ENCODE data around the gene SP140.
A peak's percentile ranks its signal among the peaks of the same experiment; 100 is the strongest.
"Not testable (repeated sequence)": the region's sequence is repeated elsewhere in the genome, so short reads cannot be mapped to it uniquely, and the experiment has no call there.

Gene SP140

GRCh38 chr2:230282936-230283335 is 57.4 kb downstream of the SP140 start:
- Mint-ChIP-seq H3K36me3 (peaks cover 45% of the 10 kb centered on the region), H3K9me3 (no peaks in the 10 kb centered on the region), H3K27me3 (no peaks in the 10 kb centered on the region), H3K4me1 (peaks cover 11% of the 10 kb centered on the region), H3K4me3 (no peak overlapping the region), H3K27ac (peak overlapping the region; percentile 60)
- DNase-seq (ENCODE audit: low spot score in 2 of 2) (no peak), ATAC-seq (ENCODE audit: low read depth) (no peak)

GRCh38 chr2:230286048-230286447 is 60.5 kb downstream of the SP140 start:
- Mint-ChIP-seq H3K27me3 (no peaks in the 10 kb centered on the region), H3K27ac (peak overlapping the region; percentile 68), H3K36me3 (peaks cover 58% of the 10 kb centered on the region), H3K9me3 (peaks cover 4% of the 10 kb centered on the region), H3K4me1 (peaks cover 14% of the 10 kb centered on the region), H3K4me3 (no peak overlapping the region)
- no peak for DNase-seq (ENCODE audit: low spot score in 2 of 2)
- no peak for ATAC-seq (ENCODE audit: low read depth)

DNA sequence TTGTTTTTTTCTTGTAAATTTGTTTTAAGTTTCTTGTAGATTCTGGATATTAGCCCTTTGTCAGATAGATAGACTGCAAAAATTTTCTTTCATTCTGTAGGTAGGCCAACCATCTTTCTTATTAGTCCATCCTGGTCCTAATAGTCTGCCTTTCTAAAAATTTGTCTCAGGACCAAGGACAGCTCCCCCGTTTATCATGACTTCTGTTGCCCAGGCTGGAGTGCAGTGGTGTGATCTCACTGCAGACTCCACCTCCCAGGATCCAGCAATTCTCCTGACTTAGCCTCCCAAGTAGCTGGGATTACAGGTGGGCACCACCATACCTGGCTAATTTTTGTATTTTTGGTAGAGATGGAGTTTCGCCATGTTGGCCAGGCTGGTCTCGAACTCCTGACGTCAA is 63.8 kb downstream of the SP140 start:
- Mint-ChIP-seq H3K4me1 (peaks cover 14% of the 10 kb centered on the region), H3K36me3 (peaks cover 68% of the 10 kb centered on the region), H3K27ac (peak overlapping the region; percentile 75)
- ATAC-seq (ENCODE audit: low read depth); H3K4me3 Mint-ChIP-seq; H3K27me3 Mint-ChIP-seq; H3K9me3 Mint-ChIP-seq; DNase-seq (ENCODE audit: low spot score in 2 of 2): not testable (repeated sequence)

DNA sequence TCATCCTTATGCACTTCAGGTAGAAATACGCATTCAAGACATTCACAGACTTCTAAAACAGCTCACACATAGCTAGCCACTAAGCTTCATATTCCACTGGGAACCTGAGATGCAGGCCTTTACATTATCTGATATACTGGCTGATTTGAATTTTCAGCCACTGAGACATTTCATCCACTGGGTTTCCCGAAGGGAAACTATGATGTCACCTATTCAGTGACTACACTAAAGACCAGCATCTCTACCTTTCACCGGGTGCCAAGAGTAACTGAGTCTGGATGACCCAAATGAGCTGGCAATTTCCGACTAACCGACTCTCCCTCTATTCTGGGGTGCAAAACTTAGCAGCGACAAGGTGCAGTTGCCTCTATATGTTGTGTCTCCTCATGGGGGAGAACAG is 69.7 kb downstream of the SP140 start:
- H3K27me3 Mint-ChIP-seq: no peaks in the 10 kb centered on the region
- no peak for ATAC-seq (ENCODE audit: low read depth)
- no peak overlapping the region for H3K4me3 Mint-ChIP-seq
- no peak for DNase-seq (ENCODE audit: low spot score in 2 of 2)
- H3K9me3 Mint-ChIP-seq: peaks cover 2% of the 10 kb centered on the region
- peaks cover 77% of the 10 kb centered on the region for H3K36me3 Mint-ChIP-seq
- H3K4me1 Mint-ChIP-seq: no peaks in the 10 kb centered on the region
- no peak overlapping the region for H3K27ac Mint-ChIP-seq

GRCh38 chr2:230296917-230297316 is 71.4 kb downstream of the SP140 start:
- H3K9me3 Mint-ChIP-seq: peaks cover 2% of the 10 kb centered on the region
- DNase-seq (ENCODE audit: low spot score in 2 of 2) (no peak), ATAC-seq (ENCODE audit: low read depth) (no peak)
- H3K4me3 Mint-ChIP-seq: no peak overlapping the region
- no peak overlapping the region for H3K27ac Mint-ChIP-seq
- H3K36me3 Mint-ChIP-seq: peaks cover 78% of the 10 kb centered on the region
- H3K4me1 Mint-ChIP-seq: no peaks in the 10 kb centered on the region
- no peaks in the 10 kb centered on the region for H3K27me3 Mint-ChIP-seq

DNA sequence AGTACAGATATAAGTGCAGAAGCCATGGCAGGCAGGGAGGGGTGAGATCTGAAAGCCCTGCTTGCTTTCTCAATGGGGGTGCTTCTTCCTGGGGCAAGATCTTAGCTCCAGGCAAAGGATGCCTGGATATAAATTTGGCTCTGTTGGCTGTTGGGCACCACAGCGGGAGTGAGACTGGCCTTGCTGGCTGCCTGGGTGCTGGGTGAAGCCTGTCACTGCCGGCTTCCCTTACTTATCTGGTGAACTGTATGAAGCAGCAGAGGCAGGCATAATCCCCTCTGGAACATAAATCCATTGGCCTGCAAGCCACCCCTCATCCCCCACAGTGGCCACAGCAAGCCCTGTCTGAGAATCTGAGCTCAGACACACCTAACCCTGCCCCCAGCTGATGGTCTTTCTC is 74.1 kb downstream of the SP140 start:
- ATAC-seq (ENCODE audit: low read depth): no peak
- no peaks in the 10 kb centered on the region for H3K27me3 Mint-ChIP-seq
- peak overlapping the region; percentile 66 for H3K27ac Mint-ChIP-seq
- peaks cover 5% of the 10 kb centered on the region for H3K4me1 Mint-ChIP-seq
- peaks cover 78% of the 10 kb centered on the region for H3K36me3 Mint-ChIP-seq
- DNase-seq (ENCODE audit: low spot score in 2 of 2): no peak
- no peak overlapping the region for H3K4me3 Mint-ChIP-seq
- H3K9me3 Mint-ChIP-seq: peaks cover 10% of the 10 kb centered on the region

DNA sequence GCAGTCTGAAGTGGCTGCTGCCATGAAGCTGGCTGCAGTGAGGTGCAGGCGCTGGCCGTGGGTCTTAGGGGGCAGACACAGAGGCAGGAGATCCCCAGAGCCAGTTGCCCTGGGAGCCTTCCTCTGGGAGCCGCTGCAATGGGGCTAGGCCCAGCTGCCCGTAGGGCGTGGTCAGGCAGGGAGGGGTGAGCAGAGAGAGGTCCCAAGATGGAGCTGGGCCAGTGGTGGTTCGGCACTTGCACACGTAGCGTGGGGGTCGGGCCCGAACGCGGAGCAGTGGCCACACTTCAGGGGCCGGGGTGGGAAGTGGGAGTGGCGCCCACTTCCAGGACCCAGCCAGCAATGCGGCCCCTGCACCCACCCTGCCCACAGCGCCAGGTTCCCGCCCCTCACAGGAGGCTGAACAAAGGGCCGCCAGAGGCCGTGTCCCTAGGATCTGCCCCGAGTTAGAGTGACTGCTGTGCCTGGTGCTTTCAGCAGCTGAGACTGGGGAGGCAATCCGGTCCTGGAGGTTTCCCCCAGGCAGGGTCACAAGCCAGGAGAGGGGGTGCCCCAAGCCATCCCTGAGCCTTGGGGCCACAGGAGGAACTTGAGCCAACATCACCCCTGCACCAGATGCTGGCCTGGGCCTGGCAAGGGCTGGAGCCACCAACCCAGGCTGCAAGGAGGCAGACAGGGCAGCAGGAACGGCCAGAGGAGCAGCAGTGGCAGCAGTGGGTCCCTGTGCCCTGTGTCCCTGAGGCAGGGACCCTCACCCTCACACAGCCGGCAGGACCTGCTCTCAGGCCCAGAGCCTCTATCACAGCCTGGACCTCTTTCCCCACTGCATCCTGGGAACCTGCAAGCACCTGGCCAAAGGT is 80.1 kb downstream of the SP140 start:
- H3K9me3 Mint-ChIP-seq: peaks cover 8% of the 10 kb centered on the region
- no peak for ATAC-seq (ENCODE audit: low read depth)
- H3K4me3 Mint-ChIP-seq: no peak overlapping the region
- peaks cover 51% of the 10 kb centered on the region for H3K36me3 Mint-ChIP-seq
- DNase-seq (ENCODE audit: low spot score in 2 of 2): no peak
- H3K4me1 Mint-ChIP-seq: peaks cover 9% of the 10 kb centered on the region
- H3K27ac Mint-ChIP-seq: no peak overlapping the region
- no peaks in the 10 kb centered on the region for H3K27me3 Mint-ChIP-seq

GRCh38 chr2:230306474-230306873 is 80.9 kb downstream of the SP140 start:
- ATAC-seq (ENCODE audit: low read depth): no peak
- Mint-ChIP-seq H3K9me3 (peaks cover 8% of the 10 kb centered on the region), H3K36me3 (peaks cover 52% of the 10 kb centered on the region), H3K27me3 (no peaks in the 10 kb centered on the region), H3K27ac (no peak overlapping the region), H3K4me3 (no peak overlapping the region), H3K4me1 (peaks cover 9% of the 10 kb centered on the region)
- DNase-seq (ENCODE audit: low spot score in 2 of 2): no peak

DNA sequence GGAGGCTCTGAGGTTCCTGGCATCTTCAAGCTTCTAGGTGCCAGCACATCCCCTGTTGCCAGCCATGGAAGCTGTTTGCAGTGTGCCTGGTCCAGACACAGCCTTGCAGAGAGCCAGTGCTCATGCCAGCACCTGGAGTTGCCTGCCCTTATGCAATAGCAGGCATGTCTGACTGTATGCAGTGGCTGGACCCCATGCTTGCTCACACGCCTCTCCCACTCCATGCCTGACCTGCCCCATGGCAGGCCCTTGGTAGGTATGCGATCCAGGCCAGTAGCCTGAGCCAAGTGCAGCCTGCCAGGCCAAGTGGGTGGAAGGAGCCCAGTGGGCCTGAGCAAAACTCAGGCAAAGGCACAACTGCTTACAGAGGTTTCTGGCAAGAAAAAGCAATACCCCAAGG is 81.9 kb downstream of the SP140 start:
- Mint-ChIP-seq H3K27ac (peak overlapping the region; percentile 63), H3K4me1 (peaks cover 9% of the 10 kb centered on the region), H3K4me3 (no peak overlapping the region), H3K36me3 (peaks cover 51% of the 10 kb centered on the region), H3K9me3 (peaks cover 8% of the 10 kb centered on the region), H3K27me3 (no peaks in the 10 kb centered on the region)
- no peak for ATAC-seq (ENCODE audit: low read depth)
- DNase-seq (ENCODE audit: low spot score in 2 of 2): no peak

GRCh38 chr2:230308402-230309000 is 83.0 kb downstream of the SP140 start:
- DNase-seq (ENCODE audit: low spot score in 2 of 2): no peak
- H3K36me3 Mint-ChIP-seq: peaks cover 51% of the 10 kb centered on the region
- no peak overlapping the region for H3K27ac Mint-ChIP-seq
- peaks cover 3% of the 10 kb centered on the region for H3K9me3 Mint-ChIP-seq
- no peak overlapping the region for H3K4me3 Mint-ChIP-seq
- H3K4me1 Mint-ChIP-seq: peaks cover 4% of the 10 kb centered on the region
- no peak for ATAC-seq (ENCODE audit: low read depth)
- H3K27me3 Mint-ChIP-seq: no peaks in the 10 kb centered on the region

- not testable (repeated sequence) for H3K9me3 Mint-ChIP-seq; H3K27ac Mint-ChIP-seq; H3K4me3 Mint-ChIP-seq; ATAC-seq (ENCODE audit: low read depth); DNase-seq (ENCODE audit: low spot score in 2 of 2); H3K27me3 Mint-ChIP-seq
- Mint-ChIP-seq H3K4me1 (peaks cover 11% of the 10 kb centered on the region), H3K36me3 (peaks cover 47% of the 10 kb centered on the region)
Observed at GRCh38 chr2:230310792-230311191, 85.3 kb downstream of the SP140 start.

GRCh38 chr2:230311634-230312033 is 86.1 kb downstream of the SP140 start:
- DNase-seq (ENCODE audit: low spot score in 2 of 2); H3K9me3 Mint-ChIP-seq; H3K4me3 Mint-ChIP-seq; H3K27me3 Mint-ChIP-seq; ATAC-seq (ENCODE audit: low read depth): not testable (repeated sequence)
- H3K27ac Mint-ChIP-seq: peak overlapping the region; percentile 73
- peaks cover 16% of the 10 kb centered on the region for H3K4me1 Mint-ChIP-seq
- peaks cover 49% of the 10 kb centered on the region for H3K36me3 Mint-ChIP-seq

- ATAC-seq (ENCODE audit: low read depth) (no peak), DNase-seq (ENCODE audit: low spot score in 2 of 2) (no peak)
- peaks cover 46% of the 10 kb centered on the region for H3K36me3 Mint-ChIP-seq
- no peaks in the 10 kb centered on the region for H3K27me3 Mint-ChIP-seq
- peaks cover 21% of the 10 kb centered on the region for H3K4me1 Mint-ChIP-seq
- H3K4me3 Mint-ChIP-seq: no peak overlapping the region
- H3K9me3 Mint-ChIP-seq: no peaks in the 10 kb centered on the region
- H3K27ac Mint-ChIP-seq: peak overlapping the region; percentile 73
Observed at GRCh38 chr2:230312638-230313037, 87.1 kb downstream of the SP140 start.

GRCh38 chr2:230317366-230317765 is 91.8 kb downstream of the SP140 start:
- no peak for ATAC-seq (ENCODE audit: low read depth)
- H3K27me3 Mint-ChIP-seq: no peaks in the 10 kb centered on the region
- no peak for DNase-seq (ENCODE audit: low spot score in 2 of 2)
- peaks cover 29% of the 10 kb centered on the region for H3K36me3 Mint-ChIP-seq
- H3K9me3 Mint-ChIP-seq: no peaks in the 10 kb centered on the region
- H3K27ac Mint-ChIP-seq: peak overlapping the region; percentile 91
- no peak overlapping the region for H3K4me3 Mint-ChIP-seq
- peaks cover 43% of the 10 kb centered on the region for H3K4me1 Mint-ChIP-seq
